SK-N-SH (cell line): Measurements from ENCODE around the gene ALDH1L1.

Source experiments
- CTCF ChIP-seq: fragments of 200-600 bp; sonication (generic); IDR thresholded peaks from 2 replicates; pipeline ENCODE4 v1.6.1; 2017; ENCODE audit warnings: antibody characterized with exemption, mild to moderate bottlenecking, moderate library complexity
- EZH2phosphoT487 ChIP-seq: fragments of 200-600 bp; sonication (generic); IDR thresholded peaks from 2 replicates; pipeline ENCODE4 v1.6.1; 2017; ENCODE audit warnings: low read depth, mixed run types, mild to moderate bottlenecking, antibody characterized with exemption, moderate library complexity, borderline replicate concordance
- POLR2AphosphoS5 ChIP-seq: IDR thresholded peaks from 2 replicates; pipeline ENCODE4 v1.6.1; 2012; ENCODE audit warnings: low read depth, low read length
- RAD21 ChIP-seq: IDR thresholded peaks from 2 replicates; pipeline ENCODE4 v1.6.1; 2012; ENCODE audit warnings: mild to moderate bottlenecking, low read length
- SIN3A ChIP-seq: IDR thresholded peaks from 2 replicates; pipeline ENCODE4 v1.6.1; 2012; ENCODE audit warnings: low read depth, mild to moderate bottlenecking, low read length, moderate library complexity, borderline replicate concordance

GRCh38 chr3:126142652-126143051 is 37.7 kb downstream of the ALDH1L1 start:
- TF ChIP-seq RAD21 (no peak), CTCF (no peak), POLR2AphosphoS5 (no peak), SIN3A (no peak), EZH2phosphoT487 (no peak)
